Endothelial cell of umbilical vein (primary cell): ENCODE measurements around the gene TYW1. TPM values are rescaled to one million over a fixed set of nuclear protein-coding genes. Genes with fewer than 3 reads are reported as not detected.

Source experiments
- BruUV-seq: library from RNA; stranded (reverse); fragments of 400-500 nt; replicated peaks from 2 replicates; lab custom pipeline; 2021; lab: Mats Ljungman, UMichigan
- CTCF ChIA-PET: fragments of 300-600, 350-600 bp; sonication (Branson Sonifier 250); formaldehyde crosslinking; loops from one replicate; lab custom pipeline; 2021; ENCODE audit warnings: antibody characterized with exemption, inconsistent platforms; lab: Charles Lee
- POLR2A ChIA-PET: fragments of 300-600, 350-600 bp; sonication (Branson Sonifier 250); formaldehyde crosslinking; loops from one replicate; lab custom pipeline; 2021; ENCODE audit warnings: antibody characterized with exemption, inconsistent platforms; lab: Charles Lee
- DNase-seq: peaks from one replicate; pipeline ENCODE4 v3.0.0-alpha.2; 2011; ENCODE audit warnings: low read depth, low spot score
- FAIRE-seq: peaks from 2 replicates; lab custom pipeline; 2011; peaks lifted over from hg19 to GRCh38; lab: Jason Lieb, UNC
- H2AFZ ChIP-seq: 2 replicates; pipeline ENCODE4 v1.6.0; 2012; ENCODE audit warnings: low read depth, low read length, control low read depth, inconsistent platforms
- H3K27ac ChIP-seq: 2 replicates; pipeline ENCODE4 v1.5.1; 2011; ENCODE audit warnings: low read depth, mild to moderate bottlenecking, control low read depth, low read length, moderate library complexity; ENCODE audit not compliant: insufficient read depth
- H3K27me3 ChIP-seq, 2 experiments: 2 replicates each; pipeline versions ENCODE4 v1.6.0 to v1.6.1; 2011; ENCODE audit warnings: low read length in 2 of 2, mixed read lengths in 1 of 2; ENCODE audit not compliant: control insufficient read depth in 2 of 2, insufficient read depth in 2 of 2
- H3K36me3 ChIP-seq, 2 experiments: 2 replicates in 1 of 2; 3 replicates in 1 of 2; pipeline ENCODE4 v1.5.1; 2011; ENCODE audit warnings: low read length in 2 of 2, mild to moderate bottlenecking in 1 of 2, moderate library complexity in 1 of 2; ENCODE audit not compliant: control insufficient read depth in 2 of 2, insufficient read depth in 2 of 2; ENCODE audit errors: extremely low read depth in 1 of 2
- H3K4me1 ChIP-seq: 3 replicates; pipeline ENCODE4 v1.5.1; 2011; ENCODE audit warnings: mild to moderate bottlenecking, low read length; ENCODE audit not compliant: control insufficient read depth, insufficient read depth; ENCODE audit errors: extremely low read depth
- H3K4me2 ChIP-seq: 2 replicates; pipeline ENCODE4 v1.6.1; 2011; ENCODE audit warnings: low read length, control low read depth, mixed read lengths; ENCODE audit not compliant: insufficient read depth
- H3K4me3 ChIP-seq, 3 experiments: fragments of 200-600 bp in 1 of 3; sonication (generic), shearing (Covaris generic) in 1 of 3; replicated peaks in 1 of 3; 2 replicates each; pipeline ENCODE4 v1.5.1; 2011 to 2016; ENCODE audit warnings: control low read depth in 3 of 3, low read length in 3 of 3, mild to moderate bottlenecking in 2 of 3, inconsistent platforms in 1 of 3, low read depth in 1 of 3, moderate library complexity in 1 of 3; ENCODE audit not compliant: insufficient read depth in 1 of 3
- H3K79me2 ChIP-seq: 2 replicates; pipeline ENCODE4 v1.6.0; 2012; ENCODE audit warnings: low read length, inconsistent platforms; ENCODE audit not compliant: control insufficient read depth, insufficient read depth
- H3K9ac ChIP-seq: replicated peaks from 2 replicates; pipeline ENCODE3; 2011; ENCODE audit warnings: low read length, control low read depth; ENCODE audit not compliant: insufficient read depth; ENCODE audit errors: extremely low read depth
- H3K9me1 ChIP-seq: replicated peaks from 3 replicates; pipeline ENCODE4 v1.6.0; 2011; ENCODE audit warnings: mild to moderate bottlenecking, low read length; ENCODE audit not compliant: control insufficient read depth, insufficient read depth; ENCODE audit errors: extremely low read depth
- H3K9me3 ChIP-seq: replicated peaks from 2 replicates; pipeline ENCODE4 v1.5.1; 2012; ENCODE audit warnings: low read length, inconsistent platforms; ENCODE audit not compliant: control insufficient read depth, insufficient read depth
- H4K20me1 ChIP-seq: replicated peaks from 2 replicates; pipeline ENCODE3; 2011; ENCODE audit warnings: mild to moderate bottlenecking, low read length; ENCODE audit not compliant: control insufficient read depth, insufficient read depth; ENCODE audit errors: extremely low read depth
- CTCF ChIP-seq, 2 donors: IDR thresholded peaks; 1 replicate in 1 of 2; 2 replicates in 1 of 2; pipeline ENCODE4 v1.5.1; 2011; ENCODE audit warnings: low read length in 2 of 2, mild to moderate bottlenecking in 2 of 2, moderate library complexity in 2 of 2, control low read depth in 1 of 2, inconsistent platforms in 1 of 2, low read depth in 1 of 2; ENCODE audit not compliant: insufficient read depth in 1 of 2; ENCODE audit errors: extremely low read depth in 1 of 2
- EZH2 ChIP-seq: IDR thresholded peaks from 2 replicates; pipeline ENCODE4 v1.6.1; 2012; ENCODE audit warnings: borderline replicate concordance, low read depth, mild to moderate bottlenecking, moderate library complexity, low read length, inconsistent platforms; ENCODE audit not compliant: severe bottlenecking
- FOS ChIP-seq: IDR thresholded peaks from 2 replicates; pipeline ENCODE4 v1.6.1; 2011; ENCODE audit warnings: mild to moderate bottlenecking, low read length, moderate library complexity, borderline replicate concordance; ENCODE audit not compliant: insufficient read depth
- GATA2 ChIP-seq: IDR thresholded peaks from 2 replicates; pipeline ENCODE4 v1.7.0; 2011; ENCODE audit warnings: low read depth, mild to moderate bottlenecking, moderate library complexity, mixed read lengths, low read length; ENCODE audit not compliant: insufficient read length, insufficient read depth
- JUN ChIP-seq: IDR thresholded peaks from 2 replicates; pipeline ENCODE4 v1.6.1; 2011; ENCODE audit warnings: borderline replicate concordance, low read depth; ENCODE audit not compliant: insufficient read length, insufficient read depth
- MAX ChIP-seq: IDR thresholded peaks from 2 replicates; pipeline ENCODE4 v1.6.1; 2011; ENCODE audit not compliant: insufficient read depth, insufficient read length
- MYC ChIP-seq: IDR thresholded peaks from one replicate; pipeline ENCODE4 v1.6.1; 2011; ENCODE audit warnings: mild to moderate bottlenecking, low read depth, low read length
- POLR2A ChIP-seq: IDR thresholded peaks from 2 replicates; pipeline ENCODE4 v1.6.1; 2012; ENCODE audit warnings: low read depth, mild to moderate bottlenecking, control low read depth, low read length
- POLR2AphosphoS5 ChIP-seq: IDR thresholded peaks from 2 replicates; pipeline ENCODE4 v1.6.1; 2012; ENCODE audit warnings: low read depth, mild to moderate bottlenecking, control low read depth, low read length, moderate library complexity; ENCODE audit not compliant: insufficient read depth
- dilution Hi-C: fragments of 300-500 bp; cut with MboI; formaldehyde crosslinking; loops from one replicate; pipeline ENCODE4 v1.15.0; 2019; ENCODE audit warnings: low sequenced_read_pairs; ENCODE audit not compliant: extremely low pct_ligation_motif_present
- intact Hi-C: fragments of 100-400 bp; cut with micrococcal nuclease; formaldehyde crosslinking; loops from one replicate; pipeline ENCODE4 v1.10.0; 2022
- polyA plus RNA-seq, 4 experiments: library from polyadenylated mRNA; depleted of rRNA in 3 of 4; stranded (reverse) in 3 of 4; unstranded in 1 of 4; fragments of >200 nt; gene quantifications; 2 replicates each; pipeline versions ENCODE4 v1.2.1 to v1.2.3, GENCODE V29; 2011 to 2012; ENCODE audit warnings: missing spikeins in 1 of 4
- total RNA-seq: library from RNA; stranded (reverse); gene quantifications from 2 replicates; pipeline ENCODE4 v1.2.3, GENCODE V29; 2021

Gene TYW1
- total and polyA plus RNA-seq, 2 donors (not counting 3 experiments of a cell fraction or from before 2014, with no cell fraction given), result 7.7 to 15.9 TPM

GRCh38 chr7:66953044-66953427, 43.6 kb upstream of the TYW1 start:
- Histone ChIP-seq H3K9me3 (no peaks in the 10 kb centered on the region), H3K4me1 (peaks cover 36% of the 10 kb centered on the region), H3K79me2 (peaks cover 4% of the 10 kb centered on the region), H3K9me1 (no peaks in the 10 kb centered on the region), H4K20me1 (no peaks in the 10 kb centered on the region), H3K27me3 (no peaks in the 10 kb centered on the region), H3K4me3 (no peak overlapping the region), H3K27ac (peak overlapping the region; percentile 32), H3K4me2 (no peak overlapping the region), H3K9ac (no peak overlapping the region), H2AFZ (no peak overlapping the region), H3K36me3 (peaks cover 21 to 27% of the 10 kb centered on the region in 2 experiments)
- POLR2A ChIA-PET, result no interaction called here
- CTCF ChIA-PET, result no interaction called here
- FAIRE-seq (peak; percentile 15), DNase-seq (no peak)
- TF ChIP-seq MAX (no peak), JUN (no peak), GATA2 (no peak), CTCF (IDR thresholded peaks at IDR 0.05; ENCODE audit: extremely low read depth in 1 of 2, insufficient read depth in 1 of 2, low read depth in 1 of 2, low read length in 2 of 2) (no peak), EZH2 (no peak), MYC (no peak), POLR2A (no peak), POLR2AphosphoS5 (no peak), FOS (no peak)
- intact Hi-C loops, result loop anchor here (2.0 kb wide), 1 partner anchor 108 kb away; no protein-coding TSS in a partner anchor
- dilution Hi-C loops, result no loop called here
- no TSS peak for BruUV-seq
